Natural killer cell (primary cell): ENCODE data around the gene MAP1S. TPM values are rescaled to one million over a fixed set of nuclear protein-coding genes. Genes with fewer than 3 reads are reported as not detected.

Source experiments
- ATAC-seq, 3 donors: fragments of 150-1000 bp in 2 of 3; fragments of 200-7000 bp in 1 of 3; cut with Tn5 transposase; 1 replicate in 1 of 3; 2 replicates in 2 of 3; pipeline ENCODE4 v1.10.0; 2021; ENCODE audit warnings: mild to moderate bottlenecking in 2 of 3, moderate library complexity in 2 of 3
- DNase-seq, 2 donors: peaks; one replicate each; pipeline versions ENCODE4 v3.0.0 to v3.0.0-alpha.2; 2013 to 2021; ENCODE audit warnings: mixed read lengths in 1 of 2
- H3K27ac ChIP-seq: one replicate; pipeline ENCODE4 v1.5.1; 2013; ENCODE audit warnings: mild to moderate bottlenecking, low read length
- H3K27me3 ChIP-seq: one replicate; pipeline ENCODE4 v1.6.1; 2013; ENCODE audit warnings: low read length; ENCODE audit not compliant: control insufficient read depth, insufficient read depth
- H3K36me3 ChIP-seq: one replicate; pipeline ENCODE4 v1.6.1; 2013; ENCODE audit warnings: low read length; ENCODE audit not compliant: control insufficient read depth, insufficient read depth
- H3K4me1 ChIP-seq: one replicate; pipeline ENCODE4 v1.6.1; 2013; ENCODE audit warnings: low read length; ENCODE audit not compliant: control insufficient read depth, insufficient read depth
- H3K4me3 ChIP-seq: one replicate; pipeline ENCODE4 v1.5.1; 2013; ENCODE audit warnings: low read length
- H3K9me3 ChIP-seq: one replicate; pipeline ENCODE4 v1.6.1; 2013; ENCODE audit warnings: low read length; ENCODE audit not compliant: control insufficient read depth, insufficient read depth
- H3K27ac Mint-ChIP-seq, 2 donors: one replicate each; pipeline ENCODE4 v1.8.0; 2022; ENCODE audit warnings: mild to moderate bottlenecking in 2 of 2, mixed read lengths in 2 of 2, moderate library complexity in 1 of 2
- H3K27me3 Mint-ChIP-seq, 2 donors: one replicate each; pipeline ENCODE4 v1.8.0; 2022; ENCODE audit warnings: low read depth in 2 of 2, mixed read lengths in 2 of 2
- H3K36me3 Mint-ChIP-seq: one replicate; pipeline ENCODE4 v1.8.0; 2022; ENCODE audit warnings: mixed read lengths
- H3K4me1 Mint-ChIP-seq, 2 donors: one replicate each; pipeline ENCODE4 v1.8.0; 2022; ENCODE audit warnings: mixed read lengths in 2 of 2
- H3K4me3 Mint-ChIP-seq: one replicate; pipeline ENCODE4 v1.8.0; 2022; ENCODE audit warnings: mild to moderate bottlenecking, moderate library complexity, mixed read lengths
- H3K9me3 Mint-ChIP-seq, 2 donors: one replicate each; pipeline ENCODE4 v1.8.0; 2022; ENCODE audit warnings: mixed read lengths in 2 of 2
- WGBS: methylation state at CpG from one replicate; pipeline ENCODE4 v1.1.7; 2013; ENCODE audit warnings: missing lambda C conversion rate; ENCODE audit not compliant: insufficient coverage; 5-methylcytosine and 5-hydroxymethylcytosine counted together
- intact Hi-C: fragments of 100-400 bp; cut with micrococcal nuclease; formaldehyde crosslinking; loops from one replicate; pipeline ENCODE4 v1.14.2; 2022
- total RNA-seq, 4 donors: library from RNA; stranded (reverse); fragments of 120-200 nt in 1 of 4; gene quantifications; one replicate each; pipeline versions ENCODE4 v1.2.3 to v1.2.4, GENCODE V29; 2013 to 2022
- TF ChIP-seq, protein P1 (sequence below): fragments of 200-600 bp; IDR thresholded peaks from one replicate; pipeline ENCODE4 v1.8.0; 2022; ENCODE audit warnings: antibody characterized with exemption

Gene MAP1S
- total RNA-seq, 3 donors from 2014 or later (not counting 1 experiment from before 2014, with no cell fraction given), result 41.0 to 59.4 (median 45.8) TPM

DNA sequence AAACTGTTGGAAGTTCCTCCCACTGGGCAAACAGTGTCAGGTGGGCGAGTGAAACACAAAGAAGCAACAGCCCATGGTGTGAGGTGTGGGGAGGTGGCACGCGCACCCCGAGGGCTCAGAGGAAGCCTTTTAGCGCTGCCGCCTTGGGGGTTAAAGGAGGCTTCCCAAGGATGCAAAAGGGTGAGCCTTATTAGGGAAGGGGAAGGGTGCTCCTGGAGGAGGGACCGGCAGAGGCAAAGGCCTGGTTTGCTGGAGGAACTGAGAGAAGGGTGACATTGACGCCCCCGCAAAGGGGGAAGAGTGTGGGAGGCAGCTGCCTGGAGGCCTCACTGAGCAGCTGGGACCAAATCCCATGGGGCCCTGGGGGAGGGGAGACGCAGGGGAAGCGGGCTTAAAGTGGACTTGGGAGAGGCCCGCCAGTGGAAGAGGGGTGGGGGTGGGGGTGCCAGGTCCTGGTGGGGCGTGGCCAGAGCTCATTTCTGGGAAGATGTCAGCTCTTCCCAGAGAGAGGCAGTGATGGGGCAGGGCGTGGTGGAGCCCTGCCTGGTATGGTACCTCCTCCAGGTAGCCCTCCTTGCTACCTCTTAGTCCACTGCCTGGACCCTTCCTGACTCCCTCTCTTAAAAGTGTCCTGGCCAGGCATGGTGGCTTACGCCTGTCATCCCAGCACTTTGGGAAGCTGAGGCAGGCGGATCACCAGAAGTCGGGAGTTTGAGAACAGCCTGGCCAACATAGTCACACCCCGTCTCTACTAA, 20.0 kb downstream of the MAP1S start:
- H3K9me3 Mint-ChIP-seq, result no peaks in the 10 kb centered on the region
- intact Hi-C loops, result no loop called here
- no peaks in the 10 kb centered on the region for H3K36me3 Mint-ChIP-seq
- DNase-seq, result no peak
- no peaks in the 10 kb centered on the region for H3K27me3 Mint-ChIP-seq
- WGBS, result 78% methylated on average over 18 of the region's 18 CpGs
- H3K4me3 Mint-ChIP-seq, result no peak overlapping the region
- TF ChIP-seq, protein P1, sequence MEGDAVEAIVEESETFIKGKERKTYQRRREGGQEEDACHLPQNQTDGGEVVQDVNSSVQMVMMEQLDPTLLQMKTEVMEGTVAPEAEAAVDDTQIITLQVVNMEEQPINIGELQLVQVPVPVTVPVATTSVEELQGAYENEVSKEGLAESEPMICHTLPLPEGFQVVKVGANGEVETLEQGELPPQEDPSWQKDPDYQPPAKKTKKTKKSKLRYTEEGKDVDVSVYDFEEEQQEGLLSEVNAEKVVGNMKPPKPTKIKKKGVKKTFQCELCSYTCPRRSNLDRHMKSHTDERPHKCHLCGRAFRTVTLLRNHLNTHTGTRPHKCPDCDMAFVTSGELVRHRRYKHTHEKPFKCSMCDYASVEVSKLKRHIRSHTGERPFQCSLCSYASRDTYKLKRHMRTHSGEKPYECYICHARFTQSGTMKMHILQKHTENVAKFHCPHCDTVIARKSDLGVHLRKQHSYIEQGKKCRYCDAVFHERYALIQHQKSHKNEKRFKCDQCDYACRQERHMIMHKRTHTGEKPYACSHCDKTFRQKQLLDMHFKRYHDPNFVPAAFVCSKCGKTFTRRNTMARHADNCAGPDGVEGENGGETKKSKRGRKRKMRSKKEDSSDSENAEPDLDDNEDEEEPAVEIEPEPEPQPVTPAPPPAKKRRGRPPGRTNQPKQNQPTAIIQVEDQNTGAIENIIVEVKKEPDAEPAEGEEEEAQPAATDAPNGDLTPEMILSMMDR, result no peak
- no peak overlapping the region for H3K27ac ChIP-seq
- H3K4me1 ChIP-seq, result no peaks in the 10 kb centered on the region
- no peaks in the 10 kb centered on the region for H3K27me3 ChIP-seq
- H3K9me3 ChIP-seq, result no peaks in the 10 kb centered on the region
- peaks cover 0 to 6% of the 10 kb centered on the region in 2 donors for H3K4me1 Mint-ChIP-seq
- H3K27ac Mint-ChIP-seq, result no peak overlapping the region
- peaks cover 15% of the 10 kb centered on the region for H3K36me3 ChIP-seq
- no peak overlapping the region for H3K4me3 ChIP-seq
- no peak for ATAC-seq

DNA sequence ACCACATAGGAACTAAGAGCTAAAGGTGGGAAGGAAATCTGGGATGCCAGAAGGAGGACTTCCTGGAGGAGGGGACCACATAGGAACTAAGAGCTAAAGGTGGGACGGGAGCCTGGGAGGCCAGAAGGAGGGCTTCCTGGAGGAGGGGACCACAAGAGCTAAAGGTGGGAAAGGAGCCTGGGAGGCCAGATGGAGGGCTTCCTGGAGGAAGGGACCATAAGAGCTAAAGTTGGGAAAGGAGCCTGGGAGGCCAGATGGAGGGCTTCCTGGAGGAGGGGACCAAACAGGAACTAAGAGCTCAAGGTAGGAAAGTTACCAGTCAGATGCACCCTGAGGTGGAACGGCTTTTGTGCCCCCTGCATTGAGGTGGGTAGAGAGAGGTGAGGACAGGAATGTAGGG, 22.2 kb downstream of the MAP1S start:
- Mint-ChIP-seq H3K9me3 (no peaks in the 10 kb centered on the region), H3K4me3 (no peak overlapping the region), H3K27ac (peak overlapping the region in 1 of 2 donors; percentile 29), H3K27me3 (no peaks in the 10 kb centered on the region), H3K36me3 (no peaks in the 10 kb centered on the region), H3K4me1 (peaks cover 0 to 8% of the 10 kb centered on the region in 2 donors)
- ATAC-seq (no peak), DNase-seq (no peak)
- H3K9me3 ChIP-seq, result no peaks in the 10 kb centered on the region
- intact Hi-C loops, result no loop called here
- H3K4me3 ChIP-seq, result no peak overlapping the region
- no peaks in the 10 kb centered on the region for H3K4me1 ChIP-seq
- H3K36me3 ChIP-seq, result peaks cover 2% of the 10 kb centered on the region
- H3K27me3 ChIP-seq, result no peaks in the 10 kb centered on the region
- WGBS, result 92% methylated on average over 2 of the region's 2 CpGs
- TF ChIP-seq, protein P1, result no peak
- H3K27ac ChIP-seq, result no peak overlapping the region

DNA sequence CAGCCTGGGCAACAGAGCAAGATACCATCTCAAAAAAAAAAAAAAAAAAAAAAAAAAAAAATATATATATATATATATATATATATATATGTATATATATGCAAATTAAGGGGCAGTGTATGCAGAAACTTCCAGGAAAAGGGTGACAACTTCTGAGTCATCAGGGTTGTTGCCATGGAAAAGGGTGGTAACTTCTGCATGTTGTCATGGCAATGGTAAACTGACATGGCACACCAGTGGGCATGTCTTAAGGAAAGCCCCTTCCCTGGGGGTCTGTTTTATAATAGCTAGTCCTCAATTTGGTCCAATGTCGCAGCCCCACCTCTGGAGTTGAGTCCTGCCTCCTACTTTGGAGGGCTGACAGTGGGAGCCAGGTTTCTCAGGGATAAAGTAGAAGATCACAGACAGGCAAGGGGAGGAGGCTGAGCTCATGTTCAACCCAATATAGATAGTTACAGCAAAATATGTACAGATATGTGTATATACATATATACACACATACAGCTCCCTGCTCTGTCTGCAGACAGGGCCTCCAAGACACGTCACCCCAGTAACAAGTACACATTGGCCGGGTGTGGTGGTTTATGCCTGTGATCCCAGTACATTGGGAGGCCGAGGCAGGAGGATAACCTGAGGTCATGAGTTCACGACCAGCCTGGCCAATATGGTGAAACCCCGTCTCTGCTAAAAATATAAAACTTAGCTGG, 24.7 kb downstream of the MAP1S start:
- TF ChIP-seq, protein P1, result no peak
- peaks cover 7 to 27% of the 10 kb centered on the region in 2 donors for H3K4me1 Mint-ChIP-seq
- H3K36me3 ChIP-seq, result no peaks in the 10 kb centered on the region
- no peaks in the 10 kb centered on the region for H3K27me3 Mint-ChIP-seq
- intact Hi-C loops, result no loop called here
- no peak overlapping the region for H3K4me3 Mint-ChIP-seq
- no peaks in the 10 kb centered on the region for H3K27me3 ChIP-seq
- no peaks in the 10 kb centered on the region for H3K36me3 Mint-ChIP-seq
- H3K9me3 Mint-ChIP-seq, result no peaks in the 10 kb centered on the region
- no peaks in the 10 kb centered on the region for H3K9me3 ChIP-seq
- ATAC-seq (no peak), DNase-seq (peak in 1 of 2 donors; percentile 47)
- peak overlapping the region; percentile 36 for H3K27ac ChIP-seq
- WGBS, result 72% methylated on average over 6 of the region's 6 CpGs
- H3K4me3 ChIP-seq, result no peak overlapping the region
- H3K4me1 ChIP-seq, result peaks cover 18% of the 10 kb centered on the region
- H3K27ac Mint-ChIP-seq, result peak overlapping the region in 1 of 2 donors; percentile 70
